ENCODE results near the gene ALDH7A1.

- TF ChIP-seq CTCF (conservative IDR thresholded peaks at IDR 0.05 in 1 of 2, IDR thresholded peaks at IDR 0.05 in 1 of 2; ENCODE audit: extremely low read depth in 1 of 2, insufficient read depth in 1 of 2, low read depth in 1 of 2, low read length in 2 of 2) = no peak
- TF ChIP-seq EZH2 (IDR thresholded peaks at IDR 0.05; ENCODE audit: borderline replicate concordance, low read length) = no peak
Observed at GRCh38 chr5:126597156-126597555, 2.1 kb upstream of the ALDH7A1 start.

All from mammary epithelial cell (primary cell).